A673 (cell line): ENCODE data around the gene FRMD5.
"Not testable (repeated sequence)": the region's sequence is repeated elsewhere in the genome, so short reads cannot be mapped to it uniquely, and the experiment has no call there.

Experiments
- CTCF ChIP-seq: fragments of 300-800, 200-600 bp; sonication (generic); conservative IDR thresholded peaks from 2 replicates; pipeline ENCODE4 v1.5.1; 2017; ENCODE audit warnings: low read depth, mild to moderate bottlenecking, antibody characterized with exemption, low read length, moderate library complexity, mixed read lengths
- EZH2 ChIP-seq: fragments of 200-600 bp; sonication (generic); IDR thresholded peaks from 2 replicates; pipeline ENCODE4 v1.6.1; 2017; ENCODE audit warnings: borderline replicate concordance, low read depth, mild to moderate bottlenecking, mixed read lengths, antibody characterized with exemption, low read length; ENCODE audit not compliant: poor library complexity, severe bottlenecking

DNA sequence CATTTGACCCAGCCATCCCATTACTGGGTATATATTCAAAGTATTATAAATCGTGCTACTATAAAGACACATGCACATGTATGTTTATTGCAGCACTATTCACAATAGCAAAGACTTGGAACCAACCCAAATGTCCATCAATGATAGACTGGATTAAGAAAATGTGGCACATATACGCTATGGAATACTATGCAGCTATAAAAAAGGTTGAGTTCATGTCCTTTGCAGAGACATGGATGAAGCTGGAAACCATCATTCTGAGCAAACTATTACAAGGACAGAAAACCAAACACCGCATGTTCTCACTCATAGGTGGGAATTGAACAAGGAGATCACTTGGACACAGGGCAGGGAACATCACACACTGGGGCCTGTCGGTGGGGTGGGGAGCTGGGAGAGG lies 31.9 kb upstream of the FRMD5 start:
- not testable (repeated sequence) for TF ChIP-seq CTCF, EZH2
